Breast epithelium (tissue), 4 donors: ENCODE measurements around the gene MDGA2. TPM values are rescaled to one million over a fixed set of nuclear protein-coding genes. Genes with fewer than 3 reads are reported as not detected.
A peak's percentile ranks its signal among the peaks of the same experiment; 100 is the strongest.

Source experiments
- DNase-seq, 2 donors: peaks; one replicate each; pipeline ENCODE4 v3.0.0-alpha.2; 2019; ENCODE audit warnings: low spot score in 2 of 2
- H3K27ac ChIP-seq, 2 donors: fragments of 200-600 bp; sonication (generic) in 1 of 2; one replicate each; pipeline ENCODE4 v1.5.1; 2016 to 2019; ENCODE audit warnings: mild to moderate bottlenecking in 1 of 2
- H3K27me3 ChIP-seq, 2 donors: fragments of 200-600 bp; sonication (generic) in 1 of 2; one replicate each; pipeline versions ENCODE4 v1.5.1 to v1.6.0; 2017 to 2019; ENCODE audit warnings: control low read depth in 1 of 2, mild to moderate bottlenecking in 1 of 2
- H3K36me3 ChIP-seq: fragments of 200-600 bp; one replicate; pipeline ENCODE4 v1.5.1; 2019
- H3K4me1 ChIP-seq, 2 donors: fragments of 200-600 bp; sonication (generic); one replicate each; pipeline ENCODE4 v1.5.1; 2016 to 2019; ENCODE audit warnings: control low read depth in 1 of 2
- H3K4me3 ChIP-seq, 3 donors: fragments of 200-600 bp; sonication (generic); 1 replicate in 2 of 3; 2 replicates in 1 of 3; pipeline ENCODE4 v1.5.1; 2016 to 2019; ENCODE audit warnings: mild to moderate bottlenecking in 3 of 3, moderate library complexity in 2 of 3
- H3K9me3 ChIP-seq, 2 donors: fragments of 200-600 bp; sonication (generic) in 1 of 2; one replicate each; pipeline ENCODE4 v1.5.1; 2016 to 2019; ENCODE audit warnings: control low read depth in 1 of 2
- POLR2A ChIP-seq: fragments of 450-650 bp; IDR thresholded peaks from one replicate; pipeline ENCODE4 v1.6.1; 2016; ENCODE audit warnings: antibody characterized with exemption, mild to moderate bottlenecking, moderate library complexity
- POLR2AphosphoS5 ChIP-seq, 3 donors: sonication (generic); formaldehyde crosslinking; IDR thresholded peaks; one replicate each; pipeline ENCODE4 v1.6.1; 2017; ENCODE audit warnings: antibody characterized with exemption in 3 of 3
- intact Hi-C: fragments of 100-400 bp; cut with DNase I; formaldehyde crosslinking; loops from one replicate; pipeline ENCODE4 v1.15.1; 2023; ENCODE audit warnings: low total_unique reads
- total RNA-seq, 3 donors: library from RNA; depleted of rRNA; stranded (reverse); fragments of >200 nt; gene quantifications; one replicate each; pipeline ENCODE4 v1.1.0, GENCODE V29; 2016
- TF ChIP-seq, protein P1 (sequence below), 3 donors: fragments of 450-650 bp; IDR thresholded peaks; one replicate each; pipeline ENCODE4 v1.5.1; 2016 to 2017; ENCODE audit warnings: antibody characterized with exemption in 3 of 3, mild to moderate bottlenecking in 3 of 3, moderate library complexity in 3 of 3

Gene MDGA2
- total RNA-seq, 3 donors from 2014 or later: not detected

DNA sequence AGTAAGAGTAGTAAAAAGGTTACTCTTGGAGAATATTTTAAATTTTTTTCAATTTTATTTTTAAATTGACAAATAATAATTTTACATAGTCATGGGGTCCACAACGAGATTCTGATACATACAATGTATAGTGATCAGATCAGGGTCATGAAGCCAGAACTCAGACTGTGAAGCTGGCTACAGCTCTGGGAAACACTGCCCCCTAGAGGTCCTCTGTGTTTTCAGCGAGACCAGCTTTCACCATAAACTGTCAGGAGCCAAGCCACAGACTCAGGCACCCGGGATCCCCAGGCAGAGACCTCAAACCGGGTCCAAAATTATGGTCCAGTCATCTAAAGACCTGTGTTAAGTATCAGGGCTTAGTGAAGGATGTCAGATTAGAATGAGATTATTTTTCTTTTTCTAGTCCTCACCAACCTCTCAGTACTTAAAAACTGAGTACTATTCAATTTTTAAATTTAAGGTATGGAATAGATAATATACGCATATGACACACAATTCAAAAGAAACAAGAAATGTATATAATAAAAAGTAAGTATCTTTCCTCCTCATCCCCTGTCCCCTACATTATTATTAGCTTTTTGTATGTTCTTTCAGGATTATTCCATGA is 397.1 kb downstream of the MDGA2 start:
- no peak overlapping the region for H3K4me3 ChIP-seq
- TF ChIP-seq, protein P1, sequence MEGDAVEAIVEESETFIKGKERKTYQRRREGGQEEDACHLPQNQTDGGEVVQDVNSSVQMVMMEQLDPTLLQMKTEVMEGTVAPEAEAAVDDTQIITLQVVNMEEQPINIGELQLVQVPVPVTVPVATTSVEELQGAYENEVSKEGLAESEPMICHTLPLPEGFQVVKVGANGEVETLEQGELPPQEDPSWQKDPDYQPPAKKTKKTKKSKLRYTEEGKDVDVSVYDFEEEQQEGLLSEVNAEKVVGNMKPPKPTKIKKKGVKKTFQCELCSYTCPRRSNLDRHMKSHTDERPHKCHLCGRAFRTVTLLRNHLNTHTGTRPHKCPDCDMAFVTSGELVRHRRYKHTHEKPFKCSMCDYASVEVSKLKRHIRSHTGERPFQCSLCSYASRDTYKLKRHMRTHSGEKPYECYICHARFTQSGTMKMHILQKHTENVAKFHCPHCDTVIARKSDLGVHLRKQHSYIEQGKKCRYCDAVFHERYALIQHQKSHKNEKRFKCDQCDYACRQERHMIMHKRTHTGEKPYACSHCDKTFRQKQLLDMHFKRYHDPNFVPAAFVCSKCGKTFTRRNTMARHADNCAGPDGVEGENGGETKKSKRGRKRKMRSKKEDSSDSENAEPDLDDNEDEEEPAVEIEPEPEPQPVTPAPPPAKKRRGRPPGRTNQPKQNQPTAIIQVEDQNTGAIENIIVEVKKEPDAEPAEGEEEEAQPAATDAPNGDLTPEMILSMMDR (IDR thresholded peaks at IDR 0.05): peak in 1 of 3 donors; percentile 25
- no peak for TF ChIP-seq POLR2AphosphoS5 (IDR thresholded peaks at IDR 0.05)
- H3K27ac ChIP-seq: no peak overlapping the region
- no peaks in the 10 kb centered on the region for H3K36me3 ChIP-seq
- H3K4me1 ChIP-seq: no peaks in the 10 kb centered on the region
- H3K27me3 ChIP-seq: no peaks in the 10 kb centered on the region
- intact Hi-C loops: loop anchor here (5.0 kb wide), 1 partner anchor 481 kb away; no protein-coding TSS in a partner anchor
- no peaks in the 10 kb centered on the region for H3K9me3 ChIP-seq
- DNase-seq: no peak

DNA sequence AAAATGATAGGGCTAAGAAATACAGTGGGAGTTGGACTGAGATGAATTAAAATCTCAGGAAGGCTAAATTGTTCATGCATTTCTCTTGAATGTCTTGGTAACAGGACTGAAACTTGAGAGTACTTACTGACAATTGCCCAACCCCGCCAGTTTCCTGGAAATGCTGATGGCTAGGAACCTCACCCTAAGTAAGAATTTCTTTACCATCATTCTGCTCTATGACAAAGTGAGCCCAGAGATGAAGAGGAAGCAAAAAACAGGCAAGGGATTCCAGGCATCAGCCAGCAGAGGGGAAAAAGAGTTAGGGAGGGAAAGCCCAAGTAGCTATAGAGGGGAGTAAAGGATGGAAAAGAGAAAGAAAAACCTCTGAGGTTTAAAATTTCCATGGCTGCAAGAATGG is 397.7 kb downstream of the MDGA2 start:
- TF ChIP-seq POLR2AphosphoS5 (IDR thresholded peaks at IDR 0.05): no peak
- DNase-seq: no peak
- intact Hi-C loops: loop anchor here (5.0 kb wide), 1 partner anchor 480 kb away; no protein-coding TSS in a partner anchor
- no peak overlapping the region for H3K4me3 ChIP-seq
- H3K36me3 ChIP-seq: no peaks in the 10 kb centered on the region
- H3K9me3 ChIP-seq: no peaks in the 10 kb centered on the region
- no peaks in the 10 kb centered on the region for H3K4me1 ChIP-seq
- H3K27ac ChIP-seq: no peak overlapping the region
- H3K27me3 ChIP-seq: no peaks in the 10 kb centered on the region

DNA sequence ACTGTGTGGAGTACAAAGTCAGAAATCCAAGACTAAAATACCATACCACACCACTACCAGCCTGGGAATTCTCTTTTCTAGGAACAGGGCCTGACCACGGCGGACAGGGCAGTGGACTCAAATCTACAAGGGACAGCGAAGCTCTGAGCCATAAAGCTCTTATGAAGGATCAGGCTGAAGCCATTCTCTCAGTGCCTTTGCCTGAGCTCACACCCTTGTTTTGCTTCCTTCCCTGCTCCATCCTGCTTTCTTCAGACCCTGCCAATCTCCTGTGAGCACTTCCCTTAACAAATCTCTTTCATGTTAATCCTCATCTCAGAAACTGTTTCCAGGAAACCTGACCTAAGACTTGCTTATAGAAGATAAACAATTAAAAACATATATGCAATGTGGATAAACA is 398.5 kb downstream of the MDGA2 start:
- H3K27me3 ChIP-seq: no peaks in the 10 kb centered on the region
- no peak overlapping the region for H3K27ac ChIP-seq
- no peaks in the 10 kb centered on the region for H3K36me3 ChIP-seq
- DNase-seq: no peak
- no peak for TF ChIP-seq POLR2A
- TF ChIP-seq, protein P1 (IDR thresholded peaks at IDR 0.05): no peak
- no peak for TF ChIP-seq POLR2AphosphoS5 (IDR thresholded peaks at IDR 0.05)
- no peaks in the 10 kb centered on the region for H3K9me3 ChIP-seq
- H3K4me1 ChIP-seq: no peaks in the 10 kb centered on the region
- no peak overlapping the region for H3K4me3 ChIP-seq
- intact Hi-C loops: loop anchor here (5.0 kb wide), 1 partner anchor 480 kb away; no protein-coding TSS in a partner anchor

- intact Hi-C loops: no loop called here
- H3K4me3 ChIP-seq: no peak overlapping the region
- H3K4me1 ChIP-seq: no peaks in the 10 kb centered on the region
- DNase-seq: no peak
- H3K9me3 ChIP-seq: no peaks in the 10 kb centered on the region
- no peaks in the 10 kb centered on the region for H3K36me3 ChIP-seq
- H3K27me3 ChIP-seq: no peaks in the 10 kb centered on the region
- TF ChIP-seq, protein P1 (IDR thresholded peaks at IDR 0.05): no peak
- no peak for TF ChIP-seq POLR2AphosphoS5 (IDR thresholded peaks at IDR 0.05)
- TF ChIP-seq POLR2A: no peak
- H3K27ac ChIP-seq: no peak overlapping the region
These were observed 401.5 kb downstream of the MDGA2 start for GRCh38 chr14:47273939-47274338.

GRCh38 chr14:47270715-47271114 is 404.7 kb downstream of the MDGA2 start:
- H3K36me3 ChIP-seq: no peaks in the 10 kb centered on the region
- H3K27me3 ChIP-seq: no peaks in the 10 kb centered on the region
- H3K4me1 ChIP-seq: no peaks in the 10 kb centered on the region
- H3K4me3 ChIP-seq: no peak overlapping the region
- intact Hi-C loops: no loop called here
- no peak for DNase-seq
- TF ChIP-seq POLR2A (no peak), POLR2AphosphoS5 (IDR thresholded peaks at IDR 0.05) (no peak)
- TF ChIP-seq, protein P1 (IDR thresholded peaks at IDR 0.05): no peak
- no peaks in the 10 kb centered on the region for H3K9me3 ChIP-seq
- no peak overlapping the region for H3K27ac ChIP-seq
